ENCODE measurements around the gene SHMT1. TPM values are rescaled to one million over a fixed set of nuclear protein-coding genes. Genes with fewer than 3 reads are reported as not detected.
"Not testable (repeated sequence)": the region's sequence is repeated elsewhere in the genome, so short reads cannot be mapped to it uniquely, and the experiment has no call there.

The SHMT1 gene
- total RNA-seq, 2 experiments from 2014 or later = 60.3 to 66.5 TPM

- Mint-ChIP-seq H3K4me1 (peaks cover 30% of the 10 kb centered on the region), H3K9me3 (ENCODE audit: low read depth) (peaks cover 2% of the 10 kb centered on the region), H3K27me3 (peaks cover 11% of the 10 kb centered on the region), H3K4me3 (no peak overlapping the region), H3K27ac (no peak overlapping the region), H3K36me3 (peaks cover 2% of the 10 kb centered on the region)
- DNase-seq (no peak), ATAC-seq (no peak)
- CTCF ChIA-PET = no interaction called here
These were observed 7.4 kb upstream of the SHMT1 start for GRCh38 chr17:18370761-18371160.

GRCh38 chr17:18368946-18369345 lies 5.6 kb upstream of the SHMT1 start:
- Mint-ChIP-seq H3K27me3 (peaks cover 9% of the 10 kb centered on the region), H3K4me3 (no peak overlapping the region), H3K36me3 (no peaks in the 10 kb centered on the region), H3K27ac (no peak overlapping the region), H3K9me3 (ENCODE audit: low read depth) (no peaks in the 10 kb centered on the region), H3K4me1 (peaks cover 27% of the 10 kb centered on the region)
- CTCF ChIA-PET = no interaction called here
- DNase-seq (no peak), ATAC-seq (no peak)

GRCh38 chr17:18364166-18364565 lies 816 bp upstream of the SHMT1 start:
- no peak for DNase-seq
- H3K4me3 Mint-ChIP-seq = peak overlapping the region; percentile 9
- ATAC-seq = no peak
- peaks cover 22% of the 10 kb centered on the region for H3K4me1 Mint-ChIP-seq
- no peaks in the 10 kb centered on the region for H3K27me3 Mint-ChIP-seq
- peaks cover 8% of the 10 kb centered on the region for H3K36me3 Mint-ChIP-seq
- H3K27ac Mint-ChIP-seq = no peak overlapping the region
- CTCF ChIA-PET = no interaction called here
- no peaks in the 10 kb centered on the region for H3K9me3 Mint-ChIP-seq (ENCODE audit: low read depth)

- CTCF ChIA-PET = interaction anchor here (0.8 to 1.6 kb wide), 4 partner anchors 10 to 263 kb away, joined by 3 to 4 read pairs (median 3); no protein-coding TSS in a partner anchor
- peak overlapping the region; percentile 87 for H3K4me3 Mint-ChIP-seq
- no peaks in the 10 kb centered on the region for H3K9me3 Mint-ChIP-seq (ENCODE audit: low read depth)
- no peaks in the 10 kb centered on the region for H3K27me3 Mint-ChIP-seq
- H3K4me1 Mint-ChIP-seq = peaks cover 23% of the 10 kb centered on the region
- peaks cover 9% of the 10 kb centered on the region for H3K36me3 Mint-ChIP-seq
- DNase-seq = peak; percentile 49
- H3K27ac Mint-ChIP-seq = peak overlapping the region; percentile 88
- ATAC-seq = peak; percentile 3
These were observed 651 bp downstream of the SHMT1 start for GRCh38 chr17:18362698-18363100.

GRCh38 chr17:18361837-18362697 lies 1.3 kb downstream of the SHMT1 start:
- peak overlapping the region; percentile 87 for H3K4me3 Mint-ChIP-seq
- no peaks in the 10 kb centered on the region for H3K9me3 Mint-ChIP-seq (ENCODE audit: low read depth)
- H3K4me1 Mint-ChIP-seq = peaks cover 23% of the 10 kb centered on the region
- H3K27ac Mint-ChIP-seq = peak overlapping the region; percentile 88
- CTCF ChIA-PET = interaction anchor here (1.1 to 1.6 kb wide), 3 partner anchors 11 to 264 kb away, joined by 3 to 4 read pairs (median 3); no protein-coding TSS in a partner anchor
- H3K36me3 Mint-ChIP-seq = peaks cover 9% of the 10 kb centered on the region
- H3K27me3 Mint-ChIP-seq = no peaks in the 10 kb centered on the region
- DNase-seq (no peak), ATAC-seq (no peak)

GRCh38 chr17:18360518-18360917 lies 2.8 kb downstream of the SHMT1 start:
- DNase-seq (no peak), ATAC-seq (no peak)
- Mint-ChIP-seq H3K27me3 (no peaks in the 10 kb centered on the region), H3K36me3 (peaks cover 15% of the 10 kb centered on the region), H3K4me3 (no peak overlapping the region), H3K4me1 (peaks cover 23% of the 10 kb centered on the region), H3K27ac (no peak overlapping the region), H3K9me3 (ENCODE audit: low read depth) (no peaks in the 10 kb centered on the region)
- CTCF ChIA-PET = interaction anchor here (1.5 kb wide), 1 partner anchor 12 kb away, joined by 4 read pairs; no protein-coding TSS in a partner anchor

- CTCF ChIA-PET = no interaction called here
- no peak overlapping the region for H3K4me3 Mint-ChIP-seq
- no peak overlapping the region for H3K27ac Mint-ChIP-seq
- no peak for DNase-seq
- no peaks in the 10 kb centered on the region for H3K9me3 Mint-ChIP-seq (ENCODE audit: low read depth)
- H3K27me3 Mint-ChIP-seq = no peaks in the 10 kb centered on the region
- ATAC-seq = no peak
- H3K4me1 Mint-ChIP-seq = peaks cover 10% of the 10 kb centered on the region
- H3K36me3 Mint-ChIP-seq = peaks cover 30% of the 10 kb centered on the region
These were observed 6.7 kb downstream of the SHMT1 start for GRCh38 chr17:18356624-18357023.

- CTCF ChIA-PET = no interaction called here
- Mint-ChIP-seq H3K27me3 (no peaks in the 10 kb centered on the region), H3K36me3 (peaks cover 22% of the 10 kb centered on the region), H3K27ac (no peak overlapping the region), H3K4me3 (no peak overlapping the region), H3K9me3 (ENCODE audit: low read depth) (no peaks in the 10 kb centered on the region), H3K4me1 (no peaks in the 10 kb centered on the region)
- no peak for ATAC-seq
- DNase-seq = no peak
These were observed 9.8 kb downstream of the SHMT1 start for GRCh38 chr17:18353541-18353940.

- no peaks in the 10 kb centered on the region for H3K9me3 Mint-ChIP-seq (ENCODE audit: low read depth)
These were observed 19.3 kb downstream of the SHMT1 start for GRCh38 chr17:18344021-18344420.

GRCh38 chr17:18339933-18340332 lies 23.4 kb downstream of the SHMT1 start:
- ATAC-seq (no peak), DNase-seq (no peak)
- no peaks in the 10 kb centered on the region for H3K27me3 Mint-ChIP-seq
- H3K9me3 Mint-ChIP-seq (ENCODE audit: low read depth) = no peaks in the 10 kb centered on the region
- H3K4me3 Mint-ChIP-seq = no peak overlapping the region
- H3K4me1 Mint-ChIP-seq = peaks cover 14% of the 10 kb centered on the region
- CTCF ChIA-PET = no interaction called here
- H3K36me3 Mint-ChIP-seq = peaks cover 48% of the 10 kb centered on the region
- no peak overlapping the region for H3K27ac Mint-ChIP-seq

More at GRCh38 chr17:18344021-18344420, 19.3 kb downstream of the SHMT1 start:
- Mint-ChIP-seq H3K36me3 (peaks cover 52% of the 10 kb centered on the region), H3K27me3 (no peaks in the 10 kb centered on the region), H3K4me3 (no peak overlapping the region), H3K27ac (peak overlapping the region; percentile 74), H3K4me1 (peaks cover 16% of the 10 kb centered on the region)
- ATAC-seq (no peak), DNase-seq (no peak)
- CTCF ChIA-PET = interaction anchor here (1.4 kb wide), 1 partner anchor 12 kb away, joined by 6 read pairs; no protein-coding TSS in a partner anchor

GRCh38 chr17:18338158-18338557 lies 25.2 kb downstream of the SHMT1 start:
- H3K36me3 Mint-ChIP-seq = peaks cover 52% of the 10 kb centered on the region
- H3K9me3 Mint-ChIP-seq (ENCODE audit: low read depth); H3K27ac Mint-ChIP-seq; H3K4me3 Mint-ChIP-seq; DNase-seq; H3K27me3 Mint-ChIP-seq; ATAC-seq; CTCF ChIA-PET; H3K4me1 Mint-ChIP-seq: not testable (repeated sequence)

GRCh38 chr17:18332909-18333489 lies 30.4 kb downstream of the SHMT1 start:
- Mint-ChIP-seq H3K9me3 (ENCODE audit: low read depth) (no peaks in the 10 kb centered on the region), H3K36me3 (peaks cover 39% of the 10 kb centered on the region), H3K27ac (peak overlapping the region; percentile 87), H3K4me3 (no peak overlapping the region), H3K27me3 (no peaks in the 10 kb centered on the region), H3K4me1 (peaks cover 30% of the 10 kb centered on the region)
- peak; percentile 73 for ATAC-seq
- CTCF ChIA-PET = interaction anchor here (1.8 to 2.6 kb wide), 5 partner anchors 10 to 85 kb away, joined by 5 to 14 read pairs (median 7); partner anchors contain the start of genes SMCR8 and TOP3A
- peak; percentile 73 for DNase-seq

GRCh38 chr17:18331879-18332278 lies 31.5 kb downstream of the SHMT1 start:
- CTCF ChIA-PET = interaction anchor here (1.8 to 2.6 kb wide), 5 partner anchors 9 to 84 kb away, joined by 5 to 14 read pairs (median 7); partner anchors contain the start of genes SMCR8 and TOP3A
- peaks cover 35% of the 10 kb centered on the region for H3K36me3 Mint-ChIP-seq
- DNase-seq (peak; percentile 84), ATAC-seq (peak; percentile 76)
- H3K27ac Mint-ChIP-seq = peak overlapping the region; percentile 87
- H3K4me1 Mint-ChIP-seq = peaks cover 30% of the 10 kb centered on the region
- H3K9me3 Mint-ChIP-seq (ENCODE audit: low read depth) = no peaks in the 10 kb centered on the region
- H3K4me3 Mint-ChIP-seq = peak overlapping the region; percentile 47
- H3K27me3 Mint-ChIP-seq = no peaks in the 10 kb centered on the region

Measured in activated CD8-positive, alpha-beta memory T cell treated with anti-CD3 and anti-CD28 coated beads, Interleukin-2, amount 10 ng/mL, durations not matched to agents 7 days and 5 days (primary cell).